ENCODE results near the gene KRTAP5-5.
"Not testable (repeated sequence)": the region's sequence is repeated elsewhere in the genome, so short reads cannot be mapped to it uniquely, and the experiment has no call there.

GRCh38 chr11:1661454-1662269 is 32.1 kb downstream of the KRTAP5-5 start:
- TF ChIP-seq CTCF (IDR thresholded peaks at IDR 0.05; ENCODE audit: low read length); EZH2 (IDR thresholded peaks at IDR 0.05; ENCODE audit: borderline replicate concordance, low read length): not testable (repeated sequence)

All from OCI-LY1 (cell line).